K562 (cell line): ENCODE measurements around the gene GPT2. TPM values are rescaled to one million over a fixed set of nuclear protein-coding genes. Genes with fewer than 3 reads are reported as not detected.

Experiments
- ATAC-seq: fragments of 200-7000 bp; cut with Tn5 transposase; 3 replicates; pipeline ENCODE4 v1.9.1; 2020; ENCODE audit warnings: moderate library complexity
- BruUV-seq: library from RNA; stranded (reverse); fragments of 400-500 nt; replicated peaks from 2 replicates; lab custom pipeline; 2021; lab: Mats Ljungman, UMichigan
- CTCF ChIA-PET: fragments of 300-600 bp; formaldehyde crosslinking; extraction: SDS; loops from one replicate; lab custom pipeline; 2021; ENCODE audit warnings: low intra/inter-chr PET ratio; lab: Yijun Ruan, JAX
- POLR2A ChIA-PET: fragments of 300-600, 350-650 bp; sonication (Branson Sonifier 250); formaldehyde crosslinking; extraction: SDS; loops from one replicate; lab custom pipeline; 2021; ENCODE audit warnings: antibody characterized with exemption, inconsistent platforms; lab: Yijun Ruan, JAX
- DNase-seq, 4 experiments: peaks; one replicate each; pipeline versions ENCODE4 v3.0.0 to v3.0.0-alpha.2; 2011 to 2018; ENCODE audit warnings: low spot score in 3 of 4, mixed read lengths in 3 of 4; ENCODE audit errors: extremely low read depth in 1 of 4
- FAIRE-seq: peaks from 2 replicates; lab custom pipeline; 2011; peaks lifted over from hg19 to GRCh38; lab: Jason Lieb, UNC
- H2AFZ ChIP-seq: 2 replicates; pipeline ENCODE4 v1.6.0; 2011; ENCODE audit warnings: low read depth, low read length, control low read depth, inconsistent platforms
- H3K27ac ChIP-seq: fragments of 200-600 bp; 3 replicates; pipeline ENCODE4 v1.8.0; 2011; ENCODE audit warnings: low read depth, mild to moderate bottlenecking, control low read depth, inconsistent platforms, low read length, moderate library complexity, mixed read lengths; ENCODE audit errors: extremely low read depth
- H3K27me3 ChIP-seq, 2 experiments: fragments of 300-600 bp in 1 of 2; 2 replicates in 1 of 2; 3 replicates in 1 of 2; pipeline versions ENCODE4 v1.6.0 to v1.8.0; 2011; ENCODE audit warnings: inconsistent platforms in 2 of 2, low read length in 2 of 2, mild to moderate bottlenecking in 1 of 2, mixed read lengths in 1 of 2, moderate library complexity in 1 of 2; ENCODE audit not compliant: control insufficient read depth in 2 of 2, insufficient read depth in 2 of 2
- H3K36me3 ChIP-seq: fragments of 300-600 bp; 3 replicates; pipeline ENCODE4 v1.8.0; 2011; ENCODE audit warnings: mild to moderate bottlenecking, low read length, inconsistent platforms; ENCODE audit not compliant: control insufficient read depth, insufficient read depth
- H3K4me1 ChIP-seq, 2 experiments: fragments of 200-600 bp in 1 of 2; replicated peaks in 1 of 2; 2 replicates in 1 of 2; 3 replicates in 1 of 2; pipeline versions ENCODE4 v1.5.1 to v1.8.0; 2011; ENCODE audit warnings: inconsistent platforms in 2 of 2, low read length in 2 of 2, mild to moderate bottlenecking in 1 of 2, mixed read lengths in 1 of 2, moderate library complexity in 1 of 2; ENCODE audit not compliant: control insufficient read depth in 2 of 2, insufficient read depth in 2 of 2
- H3K4me2 ChIP-seq: 2 replicates; pipeline ENCODE4 v1.6.1; 2011; ENCODE audit warnings: low read length, control low read depth, inconsistent platforms, mixed read lengths; ENCODE audit not compliant: insufficient read depth
- H3K4me3 ChIP-seq: fragments of 200-600 bp; sonication (generic), shearing (Covaris generic); 2 replicates; pipeline ENCODE4 v1.5.1; 2016; ENCODE audit warnings: control low read depth, inconsistent platforms
- H3K79me2 ChIP-seq: fragments of 200-600 bp; 3 replicates; pipeline ENCODE4 v1.8.0; 2011; ENCODE audit warnings: low read length, inconsistent platforms; ENCODE audit not compliant: control insufficient read depth, insufficient read depth
- H3K9ac ChIP-seq, 2 experiments: 2 replicates each; pipeline versions ENCODE4 v1.6.0 to v1.6.1; 2011; ENCODE audit warnings: low read depth in 2 of 2, low read length in 2 of 2, control low read depth in 1 of 2, inconsistent platforms in 1 of 2, mild to moderate bottlenecking in 1 of 2, mixed read lengths in 1 of 2; ENCODE audit not compliant: insufficient read depth in 1 of 2
- H3K9me1 ChIP-seq: one replicate; pipeline ENCODE4 v1.6.0; 2011; ENCODE audit warnings: inconsistent platforms, mild to moderate bottlenecking, low read length, moderate library complexity; ENCODE audit not compliant: control insufficient read depth, insufficient read depth
- H3K9me3 ChIP-seq: replicated peaks from 2 replicates; pipeline ENCODE4 v1.5.1; 2011; ENCODE audit warnings: low read depth, low read length, inconsistent platforms; ENCODE audit not compliant: control insufficient read depth, insufficient read depth
- H4K20me1 ChIP-seq: replicated peaks from 2 replicates; pipeline ENCODE4 v1.6.1; 2011; ENCODE audit warnings: low read length, inconsistent platforms, mixed read lengths; ENCODE audit not compliant: control insufficient read depth, insufficient read depth
- ATF3 ChIP-seq, 2 experiments: fragments of 450-650 bp in 1 of 2; sonication (generic) in 1 of 2; formaldehyde crosslinking in 1 of 2; IDR thresholded peaks in 1 of 2; conservative IDR thresholded peaks in 1 of 2; 2 replicates each; pipeline versions ENCODE4 v1.6.1 to v1.8.1; 2016 to 2023; ENCODE audit warnings: mild to moderate bottlenecking in 2 of 2, moderate library complexity in 2 of 2, inconsistent platforms in 1 of 2, missing genetic modification reagents in 1 of 2
- CEBPB ChIP-seq: fragments of 450-650 bp; IDR thresholded peaks from 2 replicates; pipeline ENCODE4 v1.6.1; 2016; ENCODE audit warnings: missing genetic modification characterization, missing compliant biosample characterization
- CEBPG ChIP-seq, 3 experiments: fragments of 200-800 bp in 1 of 3; sonication (Bioruptor generic) in 1 of 3; sonication (generic) in 1 of 3; formaldehyde crosslinking in 1 of 3; IDR thresholded peaks in 2 of 3; conservative IDR thresholded peaks in 1 of 3; 2 replicates each; pipeline versions ENCODE4 v1.6.1 to v1.8.0; 2016 to 2022; ENCODE audit warnings: missing compliant biosample characterization in 2 of 3, missing genetic modification characterization in 2 of 3, mild to moderate bottlenecking in 1 of 3, missing genetic modification reagents in 1 of 3
- CHAMP1 ChIP-seq: fragments of 450-650 bp; IDR thresholded peaks from 2 replicates; pipeline ENCODE4 v1.6.1; 2016; ENCODE audit warnings: mild to moderate bottlenecking
- HMG20B ChIP-seq: fragments of 250-450 bp; sonication (Bioruptor Pico); IDR thresholded peaks from 2 replicates; pipeline ENCODE4 v1.5.0; 2021; ENCODE audit warnings: mild to moderate bottlenecking
- HNRNPUL1 ChIP-seq: fragments of 200-400 bp; formaldehyde crosslinking; IDR thresholded peaks from 2 replicates; pipeline ENCODE4 v1.6.1; 2017; ENCODE audit warnings: low read length
- IRF1 ChIP-seq: sonication (generic); formaldehyde crosslinking; IDR thresholded peaks from 2 replicates; pipeline ENCODE4 v1.8.0; 2022; ENCODE audit warnings: missing genetic modification reagents, mild to moderate bottlenecking, borderline replicate concordance
- JUNB ChIP-seq: fragments of 450-650 bp; formaldehyde crosslinking; conservative IDR thresholded peaks from 2 replicates; pipeline ENCODE4 v1.4.0; 2020; ENCODE audit warnings: mild to moderate bottlenecking
- KDM1A ChIP-seq, 2 experiments: fragments of 450-650 bp; IDR thresholded peaks; 2 replicates each; pipeline ENCODE4 v1.6.1; 2016; ENCODE audit warnings: mild to moderate bottlenecking in 2 of 2
- KLF16 ChIP-seq: IDR thresholded peaks from 2 replicates; pipeline ENCODE4 v1.6.1; 2016; ENCODE audit warnings: antibody characterized with exemption
- PHF21A ChIP-seq: fragments of 450-650 bp; IDR thresholded peaks from 2 replicates; pipeline ENCODE4 v1.6.1; 2017; ENCODE audit warnings: low read depth, borderline replicate concordance
- ZNF408 ChIP-seq: fragments of 250-450 bp; sonication (Bioruptor Pico); IDR thresholded peaks from 2 replicates; pipeline ENCODE4 v1.4.0; 2020; ENCODE audit warnings: low read depth, mild to moderate bottlenecking, moderate library complexity
- ZNF668 ChIP-seq: fragments of 250-450 bp; sonication (Bioruptor Pico); IDR thresholded peaks from 2 replicates; pipeline ENCODE4 v1.8.0; 2022; ENCODE audit warnings: mild to moderate bottlenecking, inconsistent platforms
- ZSCAN29 ChIP-seq: fragments of 450-650 bp; IDR thresholded peaks from 2 replicates; pipeline ENCODE4 v1.6.1; 2017
- WGBS: fragments of 100-300 bp; shearing (Covaris generic); methylation state at CpG from one replicate; pipeline ENCODE4 v1.1.6; 2016; ENCODE audit warnings: low coverage, mixed read lengths; ENCODE audit not compliant: insufficient coverage; ENCODE audit errors: missing lambda C conversion rate; 5-methylcytosine and 5-hydroxymethylcytosine counted together
- in situ Hi-C: fragments of 300-500 bp; cut with MboI; formaldehyde crosslinking; loops from 4 replicates; pipeline ENCODE4 v1.15.0; 2018; ENCODE audit warnings: inconsistent platforms, mixed read lengths
- intact Hi-C: fragments of 100-400 bp; cut with micrococcal nuclease; formaldehyde crosslinking; loops from 2 replicates; pipeline ENCODE4 v1.14.2; 2022
- polyA plus RNA-seq, 8 experiments: library from polyadenylated mRNA; depleted of rRNA in 4 of 8; stranded (reverse) in 5 of 8; unstranded in 3 of 8; fragments of >200 nt; fragmentation: Nextera tagmentation in 2 of 8; fragmentation: Illumina TruSeq in 1 of 8; extraction: Ambion mirVana in 2 of 8; extraction: Trizol in 1 of 8; gene quantifications; 2 replicates each; pipeline versions ENCODE4 v1.2.1 to v1.2.3, GENCODE V29; 2011 to 2014; ENCODE audit warnings: inconsistent platforms in 1 of 8, missing spikeins in 1 of 8
- total RNA-seq, 7 experiments: library from RNA; depleted of rRNA in 6 of 7; stranded (reverse); fragments of >200 nt in 6 of 7; fragmentation: Illumina TruSeq in 2 of 7; extraction: Trizol in 2 of 7; gene quantifications; 2 replicates each; pipeline versions ENCODE4 v1.2.1 to v1.2.3, GENCODE V29; 2011 to 2021; ENCODE audit warnings: low replicate concordance in 1 of 7

GPT2 gene
- total and polyA plus RNA-seq, 9 of the 15 experiments (the other 6 are each of a cell fraction or from before 2014, with no cell fraction given), result 0.79 to 14.4 (median 5.8) TPM

- Histone ChIP-seq H3K9me3 (no peaks in the 10 kb centered on the region), H3K9ac (no peak overlapping the region), H3K4me3 (no peak overlapping the region), H2AFZ (no peak overlapping the region), H3K27me3 (no peaks in the 10 kb centered on the region), H3K9me1 (no peaks in the 10 kb centered on the region)
- no peak for DNase-seq
- in situ Hi-C loops, result no loop called here
- ATAC-seq, result no peak
- TF ChIP-seq ZNF668 (CRISPR knock-in tag), result no peak
- TF ChIP-seq KDM1A (IDR thresholded peaks at IDR 0.05), result no peak
- peak; percentile 57 for TF ChIP-seq ATF3 (IDR thresholded peaks at IDR 0.05)
- TF ChIP-seq ATF3 (CRISPR knock-in tag; conservative IDR thresholded peaks at IDR 0.05), result no peak
- no peak for TF ChIP-seq JUNB (CRISPR knock-in tag)
- no peak for TF ChIP-seq KLF16
- no peak for TF ChIP-seq IRF1 (CRISPR knock-in tag)
- TF ChIP-seq HMG20B (CRISPR knock-in tag), result no peak
- TF ChIP-seq CEBPG (CRISPR knock-in tag; IDR thresholded peaks at IDR 0.05), result peak; percentile 54
- TF ChIP-seq CEBPG (tag; conservative IDR thresholded peaks at IDR 0.05 in 1 of 2, IDR thresholded peaks at IDR 0.05 in 1 of 2), result peak in 1 of 2 experiments; percentile 43; a peak in 1 of 4 replicates
- TF ChIP-seq CHAMP1, result no peak
- TF ChIP-seq CEBPB (tag), result 0 out of 2 replicates have a peak, but pooled peaks have one; percentile 21
- no peak for TF ChIP-seq PHF21A
- TF ChIP-seq ZSCAN29, result no peak
- TF ChIP-seq ZNF408, result no peak
- no peak for TF ChIP-seq HNRNPUL1
- TF ChIP-seq, all 486 proteins: peak for 3
- Histone ChIP-seq H3K79me2 (no peaks in the 10 kb centered on the region), H3K36me3 (no peaks in the 10 kb centered on the region), H3K4me1 (no peaks in the 10 kb centered on the region; a peak in 2 of 5 replicates), H3K4me2 (no peak overlapping the region), H3K27ac (no peak overlapping the region), H4K20me1 (no peaks in the 10 kb centered on the region)
- ChIA-PET POLR2A (no interaction called here), CTCF (no interaction called here)
- intact Hi-C loops, result no loop called here
- no TSS peak for BruUV-seq
- FAIRE-seq, result no peak
- 13% methylated on average over 1 of the region's 1 CpG for WGBS
Measured at GRCh38 chr16:46866286-46866685, 17.9 kb upstream of the GPT2 start.
